DND-41 (cell line): ENCODE data around the gene LCA5L.

Experiments
- CTCF ChIP-seq: IDR thresholded peaks from 2 replicates; pipeline ENCODE4 v1.5.1; 2012; ENCODE audit warnings: borderline replicate concordance, low read length, moderate library complexity, mild to moderate bottlenecking; ENCODE audit not compliant: poor library complexity, severe bottlenecking; ENCODE audit errors: extremely low read depth
- EZH2 ChIP-seq: IDR thresholded peaks from 3 replicates; pipeline ENCODE4 v1.6.1; 2012; ENCODE audit warnings: borderline replicate concordance, low read depth, mild to moderate bottlenecking, moderate library complexity, low read length, inconsistent platforms; ENCODE audit not compliant: severe bottlenecking

- no peak for TF ChIP-seq CTCF
- no peak for TF ChIP-seq EZH2
Observed at GRCh38 chr21:39461419-39461818, 15.8 kb upstream of the LCA5L start.
